Thymus (tissue), 11 donors: ENCODE results near the gene SBF1. TPM values are rescaled to one million over a fixed set of nuclear protein-coding genes. Genes with fewer than 3 reads are reported as not detected.
"Not testable (repeated sequence)": the region's sequence is repeated elsewhere in the genome, so short reads cannot be mapped to it uniquely, and the experiment has no call there.

Experiments
- DNase-seq, 9 donors: peaks; one replicate each; pipeline ENCODE4 v3.0.0-alpha.2; 2013; ENCODE audit warnings: low spot score in 9 of 9, low read depth in 6 of 9, missing footprints in 1 of 9
- H3K27ac ChIP-seq, 2 donors: one replicate each; pipeline ENCODE4 v1.5.1; 2013; ENCODE audit warnings: control low read depth in 1 of 2, low read depth in 1 of 2, low read length in 1 of 2, mild to moderate bottlenecking in 1 of 2, moderate library complexity in 1 of 2
- H3K27me3 ChIP-seq, 2 donors: one replicate each; pipeline ENCODE4 v1.5.1; 2013; ENCODE audit warnings: low read length in 1 of 2; ENCODE audit not compliant: control insufficient read depth in 2 of 2, insufficient read depth in 1 of 2
- H3K36me3 ChIP-seq, 2 donors: one replicate each; pipeline ENCODE4 v1.5.1; 2013; ENCODE audit warnings: low read length in 1 of 2, mild to moderate bottlenecking in 1 of 2, moderate library complexity in 1 of 2; ENCODE audit not compliant: control insufficient read depth in 2 of 2, insufficient read depth in 2 of 2
- H3K4me1 ChIP-seq, 2 donors: one replicate each; pipeline ENCODE4 v1.5.1; 2013; ENCODE audit warnings: low read length in 2 of 2; ENCODE audit not compliant: control insufficient read depth in 2 of 2, insufficient read depth in 2 of 2
- H3K4me3 ChIP-seq, 2 donors: one replicate each; pipeline ENCODE4 v1.5.1; 2013; ENCODE audit warnings: low read length in 2 of 2, control low read depth in 1 of 2, mild to moderate bottlenecking in 1 of 2
- H3K9me3 ChIP-seq, 2 donors: one replicate each; pipeline ENCODE4 v1.5.1; 2013; ENCODE audit warnings: low read length in 1 of 2, mild to moderate bottlenecking in 1 of 2; ENCODE audit not compliant: control insufficient read depth in 2 of 2, insufficient read depth in 1 of 2
- WGBS: extraction: QIAGEN DNeasy Blood & Tissue Kit; methylation state at CpG from one replicate; pipeline ENCODE4 v1.1.7; 2013; 5-methylcytosine and 5-hydroxymethylcytosine counted together
- polyA plus RNA-seq: library from polyadenylated mRNA; stranded (reverse); fragments of 200-250 nt; gene quantifications from one replicate; pipeline ENCODE4 v1.2.3, GENCODE V29; 2013
- total RNA-seq: library from RNA; stranded (reverse); fragments of 120-200 nt; gene quantifications from one replicate; pipeline ENCODE4 v1.2.4, GENCODE V29; 2013
- donor health status: healthy.

Gene SBF1
- total and polyA plus RNA-seq, 2 donors, result 56.7 to 88.2 TPM

GRCh38 chr22:50520184-50520583 lies 45.3 kb upstream of the SBF1 start:
- Histone ChIP-seq H3K36me3 (peaks cover 78 to 79% of the 10 kb centered on the region in 2 donors), H3K4me1 (peaks cover 10 to 12% of the 10 kb centered on the region in 2 donors)
- DNase-seq, H3K27ac ChIP-seq, H3K4me3 ChIP-seq, H3K9me3 ChIP-seq, H3K27me3 ChIP-seq: not testable (repeated sequence)
- 99% methylated on average over 8 of the region's 8 CpGs for WGBS

GRCh38 chr22:50519151-50519550 lies 44.3 kb upstream of the SBF1 start:
- no peak for DNase-seq
- 98% methylated on average over 8 of the region's 8 CpGs for WGBS
- H3K27me3 ChIP-seq, result no peaks in the 10 kb centered on the region
- H3K36me3 ChIP-seq, result peaks cover 76 to 87% of the 10 kb centered on the region in 2 donors
- H3K4me3 ChIP-seq, result no peak overlapping the region
- no peak overlapping the region for H3K27ac ChIP-seq
- peaks cover 0 to 4% of the 10 kb centered on the region in 2 donors for H3K4me1 ChIP-seq
- H3K9me3 ChIP-seq, result no peaks in the 10 kb centered on the region

- no peaks in the 10 kb centered on the region for H3K27me3 ChIP-seq
- DNase-seq, result no peak
- H3K4me3 ChIP-seq, result no peak overlapping the region
- H3K4me1 ChIP-seq, result no peaks in the 10 kb centered on the region
- 98% methylated on average over 7 of the region's 7 CpGs for WGBS
- H3K36me3 ChIP-seq, result peaks cover 71 to 83% of the 10 kb centered on the region in 2 donors
- no peaks in the 10 kb centered on the region for H3K9me3 ChIP-seq
- no peak overlapping the region for H3K27ac ChIP-seq
Observed at GRCh38 chr22:50518606-50519005, 43.8 kb upstream of the SBF1 start.

- H3K4me1 ChIP-seq, result no peaks in the 10 kb centered on the region
- peaks cover 61 to 73% of the 10 kb centered on the region in 2 donors for H3K36me3 ChIP-seq
- no peak overlapping the region for H3K4me3 ChIP-seq
- DNase-seq, result no peak
- no peaks in the 10 kb centered on the region for H3K27me3 ChIP-seq
- 98% methylated on average over 20 of the region's 20 CpGs for WGBS
- H3K9me3 ChIP-seq, result no peaks in the 10 kb centered on the region
- H3K27ac ChIP-seq, result no peak overlapping the region
Observed at GRCh38 chr22:50517495-50518260, 42.8 kb upstream of the SBF1 start.

GRCh38 chr22:50516891-50517290 lies 42.1 kb upstream of the SBF1 start:
- Histone ChIP-seq H3K9me3 (no peaks in the 10 kb centered on the region), H3K4me1 (no peaks in the 10 kb centered on the region), H3K27ac (no peak overlapping the region), H3K27me3 (no peaks in the 10 kb centered on the region), H3K36me3 (peaks cover 59 to 65% of the 10 kb centered on the region in 2 donors), H3K4me3 (no peak overlapping the region)
- no peak for DNase-seq
- 91% methylated on average over 16 of the region's 16 CpGs for WGBS

GRCh38 chr22:50516068-50516467 lies 41.2 kb upstream of the SBF1 start:
- no peaks in the 10 kb centered on the region for H3K27me3 ChIP-seq

GRCh38 chr22:50513175-50513574 lies 38.3 kb upstream of the SBF1 start:
- peaks cover 31 to 37% of the 10 kb centered on the region in 2 donors for H3K36me3 ChIP-seq

More at GRCh38 chr22:50516068-50516467, 41.2 kb upstream of the SBF1 start:
- Histone ChIP-seq H3K9me3 (no peaks in the 10 kb centered on the region), H3K27ac (no peak overlapping the region), H3K36me3 (peaks cover 54 to 57% of the 10 kb centered on the region in 2 donors), H3K4me3 (no peak overlapping the region), H3K4me1 (no peaks in the 10 kb centered on the region)
- WGBS, result 98% methylated on average over 8 of the region's 8 CpGs
- DNase-seq, result no peak

GRCh38 chr22:50508897-50509296 lies 34.1 kb upstream of the SBF1 start:
- peak overlapping the region; percentile 40 to 88 for H3K27ac ChIP-seq
- 39% methylated on average over 3 of the region's 3 CpGs for WGBS
- H3K4me3 ChIP-seq, result peak overlapping the region; percentile 72 to 96
- DNase-seq, result no peak
- H3K4me1 ChIP-seq, result peaks cover 17 to 26% of the 10 kb centered on the region in 2 donors
- peaks cover 19 to 24% of the 10 kb centered on the region in 2 donors for H3K36me3 ChIP-seq
- H3K27me3 ChIP-seq, result no peaks in the 10 kb centered on the region
- H3K9me3 ChIP-seq, result no peaks in the 10 kb centered on the region

More at GRCh38 chr22:50513175-50513574, 38.3 kb upstream of the SBF1 start:
- DNase-seq, result no peak
- H3K4me3 ChIP-seq, result no peak overlapping the region
- WGBS, result 98% methylated on average over 15 of the region's 15 CpGs
- no peaks in the 10 kb centered on the region for H3K27me3 ChIP-seq
- no peak overlapping the region for H3K27ac ChIP-seq
- H3K9me3 ChIP-seq, result no peaks in the 10 kb centered on the region
- H3K4me1 ChIP-seq, result peaks cover 7 to 13% of the 10 kb centered on the region in 2 donors

GRCh38 chr22:50507991-50508884 lies 33.4 kb upstream of the SBF1 start, which contains the start of gene NCAPH2:
TSS of gene NCAPH2 (plus strand) at chr22:50508224. CDS start at chr22:50508338, 114 bp downstream.
- peak; percentile 96 to 100 (median 98) for DNase-seq
- under 1% methylated on average over 76 of the region's 76 CpGs for WGBS
- H3K4me1 ChIP-seq, result peaks cover 17 to 26% of the 10 kb centered on the region in 2 donors

More at GRCh38 chr22:50507991-50508884, 33.4 kb upstream of the SBF1 start, which contains the start of gene NCAPH2:
- Histone ChIP-seq H3K4me3 (peak within 1 kb of the TSS; percentile 92 to 96), H3K27me3 (no peaks in the 10 kb centered on the region), H3K27ac (peak within 1 kb of the TSS; percentile 88 to 98), H3K9me3 (no peaks in the 10 kb centered on the region), H3K36me3 (peaks cover 22 to 30% of the 10 kb centered on the region in 2 donors)
